BJ (cell line): ENCODE measurements around the gene BHLHA9. TPM values are rescaled to one million over a fixed set of nuclear protein-coding genes. Genes with fewer than 3 reads are reported as not detected.

Experiments used
- CTCF ChIA-PET: fragments of 350-600 bp; formaldehyde crosslinking; extraction: SDS; loops from one replicate; lab custom pipeline; 2021; ENCODE audit warnings: antibody characterized with exemption, inconsistent platforms; lab: Yijun Ruan, JAX
- POLR2A ChIA-PET: fragments of 300-600 bp; sonication (Branson Sonifier 250); formaldehyde crosslinking; extraction: SDS; loops from one replicate; lab custom pipeline; 2021; ENCODE audit warnings: antibody characterized with exemption; lab: Charles Lee
- DNase-seq: peaks from one replicate; pipeline ENCODE4 v3.0.0-alpha.2; 2011; ENCODE audit warnings: low read depth
- H3K27me3 ChIP-seq: 2 replicates; pipeline ENCODE4 v1.6.0; 2011; ENCODE audit warnings: low read length; ENCODE audit not compliant: control insufficient read depth, insufficient read depth
- H3K36me3 ChIP-seq: 2 replicates; pipeline ENCODE4 v1.5.1; 2011; ENCODE audit warnings: low read length; ENCODE audit not compliant: control insufficient read depth, insufficient read depth
- H3K4me3 ChIP-seq: 2 replicates; pipeline ENCODE4 v1.5.1; 2011; ENCODE audit warnings: low read depth, mild to moderate bottlenecking, control low read depth, low read length
- CTCF ChIP-seq: IDR thresholded peaks from 2 replicates; pipeline ENCODE4 v1.5.1; 2011; ENCODE audit warnings: low read depth, mild to moderate bottlenecking, control low read depth, inconsistent platforms, low read length, moderate library complexity; ENCODE audit not compliant: insufficient read depth
- polyA plus RNA-seq: library from polyadenylated mRNA; depleted of rRNA; stranded (reverse); fragments of >200 nt; gene quantifications from 2 replicates; pipeline ENCODE4 v1.2.3, GENCODE V29; 2011; rRNA removed

Gene BHLHA9
- polyA plus RNA-seq, 1 experiment, result not detected

DNA sequence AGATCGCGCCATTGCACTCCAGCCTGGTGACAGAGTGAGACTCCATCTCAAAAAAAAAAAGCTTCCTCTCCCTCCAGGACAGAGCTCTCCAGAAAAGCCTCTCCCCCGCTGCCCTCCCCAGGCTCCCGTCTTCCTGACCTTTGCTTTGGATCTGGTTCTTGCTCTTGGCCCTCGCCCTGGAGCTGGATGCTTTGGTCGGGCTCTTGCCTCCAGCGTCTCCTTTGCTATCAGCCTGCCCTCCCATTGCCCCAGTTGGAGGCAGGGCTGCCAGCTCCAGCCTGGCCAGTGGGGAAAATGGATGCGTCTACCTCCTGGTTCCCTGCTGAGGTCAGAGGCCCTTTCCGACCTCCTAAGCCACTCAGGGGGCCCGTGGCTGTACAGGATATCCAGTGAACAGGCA, 45.2 kb downstream of the BHLHA9 start:
- no peaks in the 10 kb centered on the region for H3K36me3 ChIP-seq
- no peak overlapping the region for H3K4me3 ChIP-seq
- ChIA-PET CTCF (interaction anchor here (0.6 kb wide), 1 partner anchor 143 kb away, joined by 4 read pairs; no protein-coding TSS in a partner anchor), POLR2A (no interaction called here)
- TF ChIP-seq CTCF, result no peak
- H3K27me3 ChIP-seq, result peaks cover 1% of the 10 kb centered on the region
- no peak for DNase-seq

DNA sequence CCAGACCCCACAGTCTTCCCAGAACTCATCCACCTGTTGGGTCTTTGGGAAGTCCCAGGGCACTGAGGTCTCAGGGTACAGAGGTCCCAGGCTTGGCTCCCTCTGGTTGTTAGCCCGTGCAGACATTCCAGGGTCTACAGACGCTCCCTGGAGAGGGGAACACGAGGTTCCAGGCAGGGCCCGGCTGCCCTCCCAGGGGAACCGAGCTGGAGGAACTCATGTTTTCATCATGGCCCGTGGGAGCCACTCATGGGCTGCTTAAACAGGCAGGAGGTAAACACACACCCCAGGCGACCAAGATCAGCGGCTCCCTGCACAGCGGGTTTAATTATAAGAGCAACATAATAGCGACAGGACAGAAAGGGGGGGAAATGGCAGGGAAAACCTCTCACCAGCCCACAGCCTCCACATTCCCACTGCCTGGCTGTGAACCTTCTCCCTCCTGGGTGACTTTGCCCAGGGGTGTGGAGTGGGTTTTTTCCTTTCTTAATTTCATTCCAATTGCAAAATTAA, 45.7 kb downstream of the BHLHA9 start:
- TF ChIP-seq CTCF, result no peak

More for the DNA sequence above, 45.7 kb downstream of the BHLHA9 start:
- H3K4me3 ChIP-seq, result no peak overlapping the region
- POLR2A ChIA-PET, result no interaction called here
- DNase-seq, result no peak
- no peaks in the 10 kb centered on the region for H3K36me3 ChIP-seq
- H3K27me3 ChIP-seq, result peaks cover 1% of the 10 kb centered on the region
- CTCF ChIA-PET, result interaction anchor here (0.6 kb wide), 1 partner anchor 142 kb away, joined by 4 read pairs; no protein-coding TSS in a partner anchor

Other genes starting within 250 kb of the BHLHA9 start
- 32.7 and 65.4 TPM in 2 replicates for gene ABR, start 90.5 kb upstream of the BHLHA9 start, polyA plus RNA-seq
- not detected in 2 replicates for gene TRARG1, start 9.2 kb downstream of the BHLHA9 start, polyA plus RNA-seq
- gene YWHAE, start 129.8 kb downstream of the BHLHA9 start, polyA plus RNA-seq, result 618 and 665 TPM in 2 replicates
- 53.8 and 86.5 TPM in 2 replicates for gene CRK, start 185.8 kb downstream of the BHLHA9 start, polyA plus RNA-seq
- 211 and 321 TPM in 2 replicates for gene MYO1C, start 222.2 kb downstream of the BHLHA9 start, polyA plus RNA-seq
- 43.9 and 45.3 TPM in 2 replicates for gene INPP5K, start 246.2 kb downstream of the BHLHA9 start, polyA plus RNA-seq